Measurements from ENCODE around the gene PLGRKT.

- no peak for TF ChIP-seq EZH2phosphoT487 (IDR thresholded peaks at IDR 0.05; ENCODE audit: insufficient read depth, low read depth)
- TF ChIP-seq EZH2 (IDR thresholded peaks at IDR 0.05; ENCODE audit: insufficient read depth, poor library complexity, severe bottlenecking), result no peak
These were observed 29.1 kb downstream of the PLGRKT start for GRCh38 chr9:5408596-5408995.

Measured in GM23248 (cell line).